Mammary epithelial cell (primary cell): ENCODE measurements around the gene GPR63.

Source experiments
- CTCF ChIP-seq, 2 donors: IDR thresholded peaks in 1 of 2; conservative IDR thresholded peaks in 1 of 2; 2 replicates each; pipeline ENCODE4 v1.5.1; 2011 to 2012; ENCODE audit warnings: inconsistent platforms in 2 of 2, low read length in 2 of 2, mild to moderate bottlenecking in 2 of 2, control low read depth in 1 of 2, low read depth in 1 of 2; ENCODE audit not compliant: insufficient read depth in 1 of 2; ENCODE audit errors: extremely low read depth in 1 of 2
- EZH2 ChIP-seq: IDR thresholded peaks from 2 replicates; pipeline ENCODE4 v1.6.1; 2012; ENCODE audit warnings: low read length, inconsistent platforms, borderline replicate concordance

- no peak for TF ChIP-seq CTCF (conservative IDR thresholded peaks at IDR 0.05 in 1 of 2, IDR thresholded peaks at IDR 0.05 in 1 of 2; ENCODE audit: extremely low read depth in 1 of 2, insufficient read depth in 1 of 2, low read depth in 1 of 2, low read length in 2 of 2)
- TF ChIP-seq EZH2: no peak
Observed at GRCh38 chr6:96856856-96857255, 19.6 kb upstream of the GPR63 start.
